CD14-positive monocyte (primary cell): ENCODE measurements around the gene TMEM185B. TPM values are rescaled to one million over a fixed set of nuclear protein-coding genes. Genes with fewer than 3 reads are reported as not detected.

Source experiments
- DNase-seq, 3 donors: peaks; one replicate each; pipeline ENCODE4 v3.0.0-alpha.2; 2011 to 2022
- H2AFZ ChIP-seq: 2 replicates; pipeline ENCODE4 v1.6.0; 2012; ENCODE audit warnings: mild to moderate bottlenecking, low read depth, low read length, inconsistent platforms; ENCODE audit not compliant: insufficient read depth, poor library complexity, severe bottlenecking
- H3K27ac ChIP-seq, 2 donors: 1 replicate in 1 of 2; 2 replicates in 1 of 2; pipeline ENCODE4 v1.5.1; 2012 to 2013; ENCODE audit warnings: low read length in 2 of 2, control low read depth in 1 of 2, inconsistent platforms in 1 of 2, low read depth in 1 of 2, mild to moderate bottlenecking in 1 of 2
- H3K27me3 ChIP-seq, 2 donors: one replicate each; pipeline versions ENCODE4 v1.6.0 to v1.6.1; 2011 to 2013; ENCODE audit warnings: low read length in 2 of 2; ENCODE audit not compliant: control insufficient read depth in 2 of 2, insufficient read depth in 2 of 2
- H3K36me3 ChIP-seq, 2 donors: replicated peaks in 1 of 2; 1 replicate in 1 of 2; 2 replicates in 1 of 2; pipeline versions ENCODE4 v1.5.1 to v1.6.1; 2012 to 2013; ENCODE audit warnings: low read length in 2 of 2, control low read depth in 1 of 2, inconsistent platforms in 1 of 2, mild to moderate bottlenecking in 1 of 2; ENCODE audit not compliant: insufficient read depth in 2 of 2, control insufficient read depth in 1 of 2
- H3K4me1 ChIP-seq, 2 donors: 1 replicate in 1 of 2; 2 replicates in 1 of 2; pipeline versions ENCODE4 v1.5.1 to v1.6.1; 2012 to 2013; ENCODE audit warnings: low read length in 2 of 2, control low read depth in 1 of 2, inconsistent platforms in 1 of 2, mild to moderate bottlenecking in 1 of 2, moderate library complexity in 1 of 2; ENCODE audit not compliant: insufficient read depth in 2 of 2, control insufficient read depth in 1 of 2
- H3K4me2 ChIP-seq: replicated peaks from 2 replicates; pipeline ENCODE3; 2012; ENCODE audit warnings: low read length, moderate library complexity, mild to moderate bottlenecking; ENCODE audit not compliant: poor library complexity, severe bottlenecking; ENCODE audit errors: extremely low read depth
- H3K4me3 ChIP-seq, 3 experiments: fragments of 200-600 bp in 1 of 3; sonication (generic) in 1 of 3; replicated peaks in 1 of 3; 1 replicate in 2 of 3; 2 replicates in 1 of 3; pipeline ENCODE4 v1.5.1; 2011 to 2013; ENCODE audit warnings: low read length in 3 of 3, mild to moderate bottlenecking in 3 of 3, control low read depth in 2 of 3, low read depth in 2 of 3, inconsistent platforms in 1 of 3, moderate library complexity in 1 of 3
- H3K79me2 ChIP-seq: 2 replicates; pipeline ENCODE4 v1.6.0; 2012; ENCODE audit warnings: mild to moderate bottlenecking, control low read depth, inconsistent platforms, low read length, moderate library complexity; ENCODE audit not compliant: insufficient read depth
- H3K9ac ChIP-seq: 2 replicates; pipeline ENCODE4 v1.6.0; 2017; ENCODE audit warnings: low read length, mild to moderate bottlenecking; ENCODE audit not compliant: insufficient read depth, poor library complexity, severe bottlenecking
- H3K9me3 ChIP-seq, 2 donors: replicated peaks in 1 of 2; 1 replicate in 1 of 2; 2 replicates in 1 of 2; pipeline versions ENCODE4 v1.5.1 to v1.6.1; 2012 to 2013; ENCODE audit warnings: low read length in 2 of 2, control low read depth in 1 of 2; ENCODE audit not compliant: control insufficient read depth in 1 of 2, insufficient read depth in 1 of 2
- H4K20me1 ChIP-seq: 2 replicates; pipeline ENCODE4 v1.6.0; 2012; ENCODE audit warnings: mild to moderate bottlenecking, low read length, control low read depth, moderate library complexity; ENCODE audit not compliant: insufficient read depth
- H3K27ac Mint-ChIP-seq, 7 donors: one replicate each; pipeline ENCODE4 v1.8.0; 2020; ENCODE audit warnings: mild to moderate bottlenecking in 7 of 7, mixed read lengths in 7 of 7, moderate library complexity in 6 of 7, inconsistent platforms in 2 of 7
- H3K27me3 Mint-ChIP-seq, 3 donors: one replicate each; pipeline ENCODE4 v1.8.0; 2021 to 2022; ENCODE audit warnings: low read depth in 3 of 3, mild to moderate bottlenecking in 3 of 3, mixed read lengths in 3 of 3, moderate library complexity in 3 of 3, inconsistent platforms in 1 of 3
- H3K36me3 Mint-ChIP-seq, 2 donors: one replicate each; pipeline ENCODE4 v1.8.0; 2020; ENCODE audit warnings: mixed read lengths in 2 of 2, inconsistent platforms in 1 of 2, mild to moderate bottlenecking in 1 of 2
- H3K4me1 Mint-ChIP-seq: one replicate; pipeline ENCODE4 v1.8.0; 2020; ENCODE audit warnings: mild to moderate bottlenecking, mixed read lengths
- H3K4me3 Mint-ChIP-seq, 2 donors: one replicate each; pipeline ENCODE4 v1.8.0; 2020; ENCODE audit warnings: mild to moderate bottlenecking in 2 of 2, mixed read lengths in 2 of 2, moderate library complexity in 1 of 2
- H3K9me3 Mint-ChIP-seq, 7 donors: one replicate each; pipeline ENCODE4 v1.8.0; 2020 to 2022; ENCODE audit warnings: mixed read lengths in 7 of 7, mild to moderate bottlenecking in 6 of 7, moderate library complexity in 6 of 7, inconsistent platforms in 2 of 7
- WGBS: methylation state at CpG from one replicate; pipeline ENCODE4 v1.1.5; 2013; ENCODE audit warnings: missing lambda C conversion rate; ENCODE audit not compliant: insufficient coverage; 5-methylcytosine and 5-hydroxymethylcytosine counted together
- intact Hi-C, 2 donors: fragments of 100-400 bp; cut with micrococcal nuclease; formaldehyde crosslinking; loops; one replicate each; pipeline versions ENCODE4 v1.15.0 to v1.15.1; 2023
- polyA plus RNA-seq, 3 donors: library from polyadenylated mRNA; depleted of rRNA in 1 of 3; unstranded in 2 of 3; stranded (reverse) in 1 of 3; fragments of 300-500 nt in 2 of 3; fragments of >200 nt in 1 of 3; fragmentation: Illumina TruSeq in 2 of 3; gene quantifications; 1 replicate in 2 of 3; 2 replicates in 1 of 3; pipeline ENCODE4 v1.2.3, GENCODE V29; 2012 to 2021
- small RNA-seq: library from RNA; depleted of rRNA; stranded (forward); fragments of <200 nt; gene quantifications from one replicate; pipeline ENCODE3, GENCODE V24; 2012; ENCODE audit warnings: low read depth; ENCODE audit not compliant: insufficient read length
- TF ChIP-seq, protein P1 (sequence below): fragments of 200-600 bp; IDR thresholded peaks from one replicate; pipeline ENCODE4 v1.8.0; 2022; ENCODE audit warnings: antibody characterized with exemption, mild to moderate bottlenecking

The TMEM185B gene
- polyA plus RNA-seq, 3 donors, result 9.7 to 20.4 (median 18.1) TPM

DNA sequence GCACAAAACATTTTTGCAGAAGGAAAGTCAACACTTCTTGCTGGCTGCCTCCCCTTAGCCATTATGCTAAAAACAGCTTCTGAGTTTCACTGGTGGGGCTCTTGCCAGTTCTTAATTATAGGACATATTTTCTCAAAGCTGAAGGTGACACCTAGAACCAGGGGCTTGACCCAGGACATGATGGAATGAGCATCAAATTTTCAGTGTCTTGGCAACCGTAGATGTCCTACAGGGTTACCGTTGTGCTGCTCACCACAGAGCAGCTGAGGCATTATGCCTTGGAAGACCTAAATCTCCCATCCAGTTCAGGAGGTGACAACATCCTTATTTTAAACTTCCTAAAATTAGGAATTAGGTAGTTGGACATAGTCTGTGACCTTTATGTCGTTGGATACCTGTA lies 46.7 kb downstream of the TMEM185B start:
- H3K27ac ChIP-seq, result peak overlapping the region in 1 of 2 donors; percentile 86
- Mint-ChIP-seq H3K27ac (peak overlapping the region in 2 of 7 donors; percentile 94 to 98), H3K4me3 (peak overlapping the region; percentile 93 to 99), H3K4me1 (peaks cover 22% of the 10 kb centered on the region), H3K27me3 (peaks cover 4 to 11% (median 4%) of the 10 kb centered on the region in 3 donors), H3K9me3 (peaks cover 0 to 2% (median 0%) of the 10 kb centered on the region in 7 donors), H3K36me3 (no peaks in the 10 kb centered on the region)
- peaks cover 18 to 19% of the 10 kb centered on the region in 2 donors for H3K4me1 ChIP-seq
- TF ChIP-seq, protein P1, sequence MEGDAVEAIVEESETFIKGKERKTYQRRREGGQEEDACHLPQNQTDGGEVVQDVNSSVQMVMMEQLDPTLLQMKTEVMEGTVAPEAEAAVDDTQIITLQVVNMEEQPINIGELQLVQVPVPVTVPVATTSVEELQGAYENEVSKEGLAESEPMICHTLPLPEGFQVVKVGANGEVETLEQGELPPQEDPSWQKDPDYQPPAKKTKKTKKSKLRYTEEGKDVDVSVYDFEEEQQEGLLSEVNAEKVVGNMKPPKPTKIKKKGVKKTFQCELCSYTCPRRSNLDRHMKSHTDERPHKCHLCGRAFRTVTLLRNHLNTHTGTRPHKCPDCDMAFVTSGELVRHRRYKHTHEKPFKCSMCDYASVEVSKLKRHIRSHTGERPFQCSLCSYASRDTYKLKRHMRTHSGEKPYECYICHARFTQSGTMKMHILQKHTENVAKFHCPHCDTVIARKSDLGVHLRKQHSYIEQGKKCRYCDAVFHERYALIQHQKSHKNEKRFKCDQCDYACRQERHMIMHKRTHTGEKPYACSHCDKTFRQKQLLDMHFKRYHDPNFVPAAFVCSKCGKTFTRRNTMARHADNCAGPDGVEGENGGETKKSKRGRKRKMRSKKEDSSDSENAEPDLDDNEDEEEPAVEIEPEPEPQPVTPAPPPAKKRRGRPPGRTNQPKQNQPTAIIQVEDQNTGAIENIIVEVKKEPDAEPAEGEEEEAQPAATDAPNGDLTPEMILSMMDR, result no peak
- DNase-seq, result no peak
- H3K79me2 ChIP-seq, result no peaks in the 10 kb centered on the region
- intact Hi-C loops, result loop anchor here (5.0 to 10.0 kb wide), 2 partner anchors 472 to 474 kb away; no protein-coding TSS in a partner anchor
- no peak overlapping the region for H3K9ac ChIP-seq
- no peaks in the 10 kb centered on the region for H3K27me3 ChIP-seq
- H3K36me3 ChIP-seq, result no peaks in the 10 kb centered on the region
- H3K4me3 ChIP-seq, result peak overlapping the region; percentile 52 to 76 (median 59)
- WGBS, result 33% methylated on average over 2 of the region's 3 CpGs
- H3K4me2 ChIP-seq, result peak overlapping the region; percentile 77
- peak overlapping the region; percentile 93 for H2AFZ ChIP-seq
- no peaks in the 10 kb centered on the region for H3K9me3 ChIP-seq
- H4K20me1 ChIP-seq, result no peaks in the 10 kb centered on the region

DNA sequence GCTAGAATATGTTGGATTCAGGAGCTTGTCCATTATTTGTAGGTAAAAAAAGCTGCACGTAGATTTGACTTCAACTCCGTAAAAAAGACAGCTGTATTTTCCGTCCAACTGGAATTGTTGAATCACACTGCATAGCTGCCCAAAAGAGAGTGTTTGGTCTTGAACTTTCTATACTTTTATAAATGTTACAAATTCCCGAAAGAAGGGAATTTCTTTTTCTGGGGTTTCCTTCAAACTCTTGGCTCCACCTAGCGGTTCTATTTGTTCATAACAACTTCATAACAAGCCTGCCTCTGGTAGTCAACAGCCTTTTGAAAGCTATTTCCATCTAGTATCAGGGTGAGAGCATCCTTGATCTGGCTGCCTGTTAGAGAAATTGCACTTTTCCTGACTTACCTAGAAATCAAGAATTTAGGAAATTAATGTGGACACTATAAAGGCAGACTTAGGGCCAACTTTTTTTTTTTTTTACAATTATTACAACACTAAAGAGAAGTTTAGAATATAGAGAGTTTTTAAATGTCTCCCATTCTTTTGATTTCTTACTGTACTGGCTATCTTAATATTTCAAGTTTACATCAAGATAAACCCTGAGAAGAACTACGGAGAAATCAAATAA lies 48.1 kb downstream of the TMEM185B start:
- Mint-ChIP-seq H3K27ac (no peak overlapping the region), H3K4me1 (peaks cover 22% of the 10 kb centered on the region), H3K9me3 (peaks cover 0 to 1% (median 0%) of the 10 kb centered on the region in 7 donors), H3K4me3 (no peak overlapping the region), H3K27me3 (peaks cover 4 to 11% (median 4%) of the 10 kb centered on the region in 3 donors), H3K36me3 (no peaks in the 10 kb centered on the region)
- H3K4me2 ChIP-seq, result no peak overlapping the region
- no peak overlapping the region for H3K9ac ChIP-seq
- H3K4me3 ChIP-seq, result no peak overlapping the region
- no peaks in the 10 kb centered on the region for H3K27me3 ChIP-seq
- no peak overlapping the region for H2AFZ ChIP-seq
- TF ChIP-seq, protein P1, result peak; percentile 84
- no peaks in the 10 kb centered on the region for H3K36me3 ChIP-seq
- H3K9me3 ChIP-seq, result no peaks in the 10 kb centered on the region
- WGBS, result 100% methylated on average over 1 of the region's 6 CpGs
- no peak overlapping the region for H3K27ac ChIP-seq
- intact Hi-C loops, result loop anchor here (5.0 to 10.0 kb wide), 2 partner anchors 470 to 473 kb away; no protein-coding TSS in a partner anchor
- H3K79me2 ChIP-seq, result no peaks in the 10 kb centered on the region
- H4K20me1 ChIP-seq, result no peaks in the 10 kb centered on the region
- peaks cover 18 to 19% of the 10 kb centered on the region in 2 donors for H3K4me1 ChIP-seq
- peak; percentile 31 to 64 (median 57) for DNase-seq

Small RNAs within 50 kb of the gene (small RNA-seq; reads per million reads assigned to genes)
- not detected for gene MTND4LP14
- gene RF00019, result not detected

Other genes starting within 250 kb of the TMEM185B start
- 1 to 10 TPM; 1.4 to 2.4 (median 2.0) TPM for gene EPB41L5, start 210.3 kb downstream of the TMEM185B start, polyA plus RNA-seq
- gene RALB, start 29.5 kb upstream of the TMEM185B start, polyA plus RNA-seq, result 100 to 1,000 TPM in 2 of 3 donors, 10 to 100 TPM in 1; 57.2 to 163 (median 139) TPM
- gene INHBB, start 122.7 kb upstream of the TMEM185B start, polyA plus RNA-seq, result under 1 TPM in 1 of 3 donors, not detected in 2; 0.08 TPM